Activated CD8-positive, alpha-beta T cell treated with anti-CD3 and anti-CD28 coated beads for 36 hours (primary cell): Measurements from ENCODE around the gene CELF2. TPM values are rescaled to one million over a fixed set of nuclear protein-coding genes. Genes with fewer than 3 reads are reported as not detected.

Source experiments
- ATAC-seq: fragments of 200-7000 bp; cut with Tn5 transposase; one replicate; pipeline ENCODE4 v1.10.0; 2021; ENCODE audit warnings: mild to moderate bottlenecking, moderate library complexity
- CTCF ChIA-PET: fragments of 350-600 bp; sonication (Branson Sonifier 250); formaldehyde crosslinking; loops from one replicate; lab custom pipeline; 2021; ENCODE audit warnings: antibody characterized with exemption; lab: Charles Lee
- POLR2A ChIA-PET: fragments of 350-600 bp; sonication (Branson Sonifier 250); formaldehyde crosslinking; loops from one replicate; lab custom pipeline; 2021; ENCODE audit warnings: antibody characterized with exemption; lab: Charles Lee
- DNase-seq: peaks from one replicate; pipeline ENCODE4 v3.0.0-alpha.2; 2020
- H3K27ac Mint-ChIP-seq: one replicate; pipeline ENCODE4 v1.8.0; 2021; ENCODE audit warnings: mild to moderate bottlenecking, mixed read lengths
- H3K27me3 Mint-ChIP-seq: one replicate; pipeline ENCODE4 v1.8.0; 2021; ENCODE audit warnings: mixed read lengths
- H3K36me3 Mint-ChIP-seq: one replicate; pipeline ENCODE4 v1.8.0; 2021; ENCODE audit warnings: low read depth, mixed read lengths
- H3K4me1 Mint-ChIP-seq: one replicate; pipeline ENCODE4 v1.8.0; 2021; ENCODE audit warnings: low read depth, mixed read lengths
- H3K4me3 Mint-ChIP-seq: one replicate; pipeline ENCODE4 v1.8.0; 2021; ENCODE audit warnings: mild to moderate bottlenecking, moderate library complexity, mixed read lengths
- H3K9me3 Mint-ChIP-seq: one replicate; pipeline ENCODE4 v1.8.0; 2021; ENCODE audit warnings: mixed read lengths
- intact Hi-C: fragments of 100-400 bp; cut with micrococcal nuclease; formaldehyde crosslinking; loops from one replicate; pipeline ENCODE4 v1.10.0; 2022
- total RNA-seq, 2 experiments: library from RNA; stranded (reverse); gene quantifications; one replicate each; pipeline ENCODE4 v1.2.3, GENCODE V29; 2021
- TF ChIP-seq, protein P1 (sequence below): fragments of 200-600 bp; IDR thresholded peaks from one replicate; pipeline ENCODE4 v1.8.0; 2022; ENCODE audit warnings: antibody characterized with exemption, mild to moderate bottlenecking

Gene CELF2
- total RNA-seq, 2 experiments from 2014 or later: 132 to 133 TPM

DNA sequence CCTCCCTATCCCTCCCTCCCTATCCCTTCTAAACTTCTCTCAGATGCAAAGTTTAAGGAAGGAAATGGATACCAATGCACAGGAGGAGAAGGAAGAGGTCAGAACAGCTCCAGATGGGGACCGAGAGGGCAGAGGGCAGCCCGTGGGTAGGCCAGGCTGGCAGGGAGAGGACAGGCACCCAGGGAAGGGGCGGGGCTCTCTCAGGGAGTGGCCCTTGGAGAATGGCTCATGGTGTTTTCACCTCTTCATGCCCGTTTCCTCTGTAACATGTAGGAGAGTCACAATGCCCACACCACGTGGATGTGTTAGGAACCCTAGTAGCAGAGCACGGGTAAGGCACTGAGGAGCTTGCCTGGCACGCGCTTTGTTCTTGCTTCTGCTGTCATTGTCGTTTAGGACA lies 264.5 kb downstream of the CELF2 start:
- Mint-ChIP-seq H3K4me1 (peaks cover 5% of the 10 kb centered on the region), H3K4me3 (no peak overlapping the region), H3K27ac (peak overlapping the region; percentile 30), H3K27me3 (no peaks in the 10 kb centered on the region), H3K36me3 (peaks cover 48% of the 10 kb centered on the region), H3K9me3 (no peaks in the 10 kb centered on the region)
- DNase-seq (no peak), ATAC-seq (no peak)
- CTCF ChIA-PET: interaction anchor here (0.8 to 3.2 kb wide), 3 partner anchors 8 to 170 kb away, joined by 3 to 18 read pairs (median 5); no protein-coding TSS in a partner anchor
- intact Hi-C loops: no loop called here
- TF ChIP-seq, protein P1, sequence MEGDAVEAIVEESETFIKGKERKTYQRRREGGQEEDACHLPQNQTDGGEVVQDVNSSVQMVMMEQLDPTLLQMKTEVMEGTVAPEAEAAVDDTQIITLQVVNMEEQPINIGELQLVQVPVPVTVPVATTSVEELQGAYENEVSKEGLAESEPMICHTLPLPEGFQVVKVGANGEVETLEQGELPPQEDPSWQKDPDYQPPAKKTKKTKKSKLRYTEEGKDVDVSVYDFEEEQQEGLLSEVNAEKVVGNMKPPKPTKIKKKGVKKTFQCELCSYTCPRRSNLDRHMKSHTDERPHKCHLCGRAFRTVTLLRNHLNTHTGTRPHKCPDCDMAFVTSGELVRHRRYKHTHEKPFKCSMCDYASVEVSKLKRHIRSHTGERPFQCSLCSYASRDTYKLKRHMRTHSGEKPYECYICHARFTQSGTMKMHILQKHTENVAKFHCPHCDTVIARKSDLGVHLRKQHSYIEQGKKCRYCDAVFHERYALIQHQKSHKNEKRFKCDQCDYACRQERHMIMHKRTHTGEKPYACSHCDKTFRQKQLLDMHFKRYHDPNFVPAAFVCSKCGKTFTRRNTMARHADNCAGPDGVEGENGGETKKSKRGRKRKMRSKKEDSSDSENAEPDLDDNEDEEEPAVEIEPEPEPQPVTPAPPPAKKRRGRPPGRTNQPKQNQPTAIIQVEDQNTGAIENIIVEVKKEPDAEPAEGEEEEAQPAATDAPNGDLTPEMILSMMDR: no peak
- POLR2A ChIA-PET: interaction anchor here (0.6 to 1.3 kb wide), 2 partner anchors 10 to 116 kb away, joined by 3 read pairs; no protein-coding TSS in a partner anchor

DNA sequence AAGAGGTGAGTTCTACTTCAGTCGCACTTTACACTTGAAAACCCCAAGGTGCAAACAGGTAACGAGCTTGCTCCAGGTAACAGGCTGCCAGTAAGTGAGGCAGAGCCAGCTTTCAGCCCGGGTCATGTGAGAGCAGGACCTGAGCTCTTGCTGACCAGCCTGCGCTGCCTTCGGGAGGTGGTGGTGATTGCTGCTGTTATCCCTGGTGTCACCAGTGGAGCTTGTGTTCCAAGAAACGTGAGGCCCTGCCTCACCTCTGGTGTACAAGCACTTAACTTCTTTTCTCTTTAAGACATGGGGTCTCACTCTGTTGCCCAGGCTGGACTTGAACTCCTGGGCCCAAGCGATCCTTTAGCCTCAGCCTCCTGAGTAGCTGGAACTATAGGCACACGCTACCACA lies 265.0 kb downstream of the CELF2 start:
- Mint-ChIP-seq H3K27ac (peak overlapping the region; percentile 30), H3K4me1 (peaks cover 5% of the 10 kb centered on the region), H3K36me3 (peaks cover 44% of the 10 kb centered on the region), H3K4me3 (no peak overlapping the region), H3K27me3 (no peaks in the 10 kb centered on the region), H3K9me3 (no peaks in the 10 kb centered on the region)
- intact Hi-C loops: no loop called here
- no peak for ATAC-seq
- ChIA-PET CTCF (interaction anchor here (0.8 to 3.2 kb wide), 3 partner anchors 9 to 170 kb away, joined by 3 to 18 read pairs (median 5); no protein-coding TSS in a partner anchor), POLR2A (interaction anchor here (0.6 to 1.3 kb wide), 2 partner anchors 10 to 117 kb away, joined by 3 read pairs; no protein-coding TSS in a partner anchor)
- TF ChIP-seq, protein P1: no peak
- no peak for DNase-seq

DNA sequence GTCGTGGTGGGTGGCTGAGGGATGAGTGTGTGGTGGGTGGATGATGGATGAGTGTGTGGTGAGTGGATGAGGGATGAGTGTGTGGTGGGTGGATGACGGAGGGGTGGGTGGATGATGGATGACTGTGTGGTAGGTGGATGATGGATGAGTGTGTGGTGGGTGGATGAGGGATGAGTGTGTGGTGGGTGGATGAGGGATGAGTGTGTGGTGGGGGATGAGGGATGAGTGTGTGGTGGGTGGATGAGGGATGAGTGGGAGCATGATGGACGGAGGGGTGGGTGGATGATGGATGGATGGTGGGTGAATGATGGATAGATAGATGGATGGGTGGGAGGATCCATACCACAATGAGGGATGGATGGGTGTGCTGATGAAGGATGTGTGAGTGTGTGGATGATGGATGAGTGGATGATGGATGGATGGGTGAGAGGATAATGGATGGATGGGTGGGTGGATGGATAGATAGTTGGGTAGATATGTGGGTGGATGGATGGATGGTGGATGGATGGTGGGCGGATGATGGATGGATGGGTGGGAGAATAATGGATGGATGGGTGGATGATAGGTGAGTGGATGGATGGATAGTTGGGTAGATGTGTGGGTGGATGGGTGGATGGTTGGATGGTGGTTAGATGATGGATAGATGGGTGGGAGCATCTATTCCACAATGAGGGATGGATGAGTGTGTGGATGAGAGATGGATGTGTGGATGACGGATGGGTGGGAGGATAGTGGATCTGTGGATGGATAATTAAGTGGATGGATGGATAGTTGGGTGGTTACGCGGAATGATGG lies 266.8 kb downstream of the CELF2 start:
- DNase-seq (peak; percentile 30), ATAC-seq (no peak)
- H3K4me3 Mint-ChIP-seq: no peak overlapping the region
- ChIA-PET POLR2A (interaction anchor here (1.5 kb wide), 1 partner anchor 10 kb away, joined by 4 read pairs; no protein-coding TSS in a partner anchor), CTCF (no interaction called here)
- intact Hi-C loops: no loop called here
- TF ChIP-seq, protein P1: no peak
- peaks cover 44% of the 10 kb centered on the region for H3K36me3 Mint-ChIP-seq
- peaks cover 7% of the 10 kb centered on the region for H3K4me1 Mint-ChIP-seq
- no peak overlapping the region for H3K27ac Mint-ChIP-seq
- no peaks in the 10 kb centered on the region for H3K9me3 Mint-ChIP-seq
- H3K27me3 Mint-ChIP-seq: no peaks in the 10 kb centered on the region

DNA sequence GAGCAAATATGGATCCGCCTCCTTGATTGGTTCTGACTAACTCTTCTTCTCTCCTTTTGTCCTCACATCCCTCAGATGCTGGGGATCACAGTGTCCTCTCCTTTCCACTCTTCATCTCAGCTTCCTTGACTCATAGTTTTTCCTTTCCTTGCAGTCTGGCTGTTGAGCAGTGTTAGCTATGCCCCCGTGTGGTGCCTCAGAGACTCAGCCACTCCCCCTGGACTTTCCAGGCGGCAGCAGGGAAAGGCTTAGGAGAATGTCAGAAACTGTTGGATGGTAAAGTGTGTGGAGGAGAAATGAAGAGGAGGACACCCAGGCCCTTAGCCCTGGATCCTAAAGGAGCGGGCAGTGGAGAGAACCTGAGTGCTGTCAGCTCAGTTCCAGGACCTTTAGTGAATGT lies 267.5 kb downstream of the CELF2 start:
- POLR2A ChIA-PET: interaction anchor here (1.5 kb wide), 1 partner anchor 9 kb away, joined by 4 read pairs; no protein-coding TSS in a partner anchor
- TF ChIP-seq, protein P1: no peak
- no peak for ATAC-seq

DNA sequence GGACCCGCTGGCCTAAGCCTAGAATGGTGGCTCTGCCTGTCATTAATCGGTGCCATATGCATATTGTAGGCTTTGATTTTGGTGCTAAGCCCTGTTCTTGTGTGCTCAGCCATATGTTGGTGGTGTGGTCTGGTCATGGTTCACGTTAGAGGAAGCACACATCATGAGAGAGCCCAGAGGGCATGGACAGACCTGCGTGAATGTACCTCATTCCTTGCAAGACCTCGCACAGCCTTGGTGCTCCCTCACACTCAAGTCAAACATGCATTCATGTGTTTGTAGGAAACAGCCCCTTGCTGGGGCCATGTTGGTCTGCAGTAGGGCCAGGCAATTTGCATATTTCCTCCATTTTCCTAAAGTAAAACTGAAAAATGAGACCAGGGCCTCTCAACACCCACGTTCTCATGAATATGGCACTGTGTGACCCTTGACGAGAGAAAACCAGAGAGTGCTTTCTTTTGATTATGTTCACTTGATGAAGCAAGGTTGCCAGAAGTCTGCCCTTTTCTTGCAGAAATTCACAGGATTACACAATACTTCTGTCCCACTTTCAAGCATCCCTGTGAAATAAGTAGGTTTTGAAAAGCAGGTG lies 268.7 kb downstream of the CELF2 start:
- POLR2A ChIA-PET: no interaction called here

More for the DNA sequence above, 267.5 kb downstream of the CELF2 start:
- CTCF ChIA-PET: no interaction called here
- peaks cover 46% of the 10 kb centered on the region for H3K36me3 Mint-ChIP-seq
- no peak for DNase-seq
- H3K27me3 Mint-ChIP-seq: no peaks in the 10 kb centered on the region
- H3K27ac Mint-ChIP-seq: no peak overlapping the region
- peaks cover 9% of the 10 kb centered on the region for H3K4me1 Mint-ChIP-seq
- intact Hi-C loops: no loop called here
- no peaks in the 10 kb centered on the region for H3K9me3 Mint-ChIP-seq
- H3K4me3 Mint-ChIP-seq: no peak overlapping the region

More for the DNA sequence above, 268.7 kb downstream of the CELF2 start:
- CTCF ChIA-PET: no interaction called here
- peak overlapping the region; percentile 83 for H3K27ac Mint-ChIP-seq
- H3K27me3 Mint-ChIP-seq: no peaks in the 10 kb centered on the region
- H3K9me3 Mint-ChIP-seq: no peaks in the 10 kb centered on the region
- peaks cover 42% of the 10 kb centered on the region for H3K36me3 Mint-ChIP-seq
- peaks cover 13% of the 10 kb centered on the region for H3K4me1 Mint-ChIP-seq
- peak; percentile 37 for ATAC-seq
- intact Hi-C loops: no loop called here
- H3K4me3 Mint-ChIP-seq: no peak overlapping the region
- peak; percentile 18 for DNase-seq
- TF ChIP-seq, protein P1: no peak
